GM21619 (cell line): ENCODE data around the gene SSBP2.
"Not testable (repeated sequence)": the region's sequence is repeated elsewhere in the genome, so short reads cannot be mapped to it uniquely, and the experiment has no call there.

Experiments used
- ATAC-seq: cut with Tn5 transposase; IDR thresholded peaks from one replicate; pipeline ENCODE4 v1.9.1; 2021; ENCODE audit not compliant: unreplicated experiment

Gene SSBP2

DNA sequence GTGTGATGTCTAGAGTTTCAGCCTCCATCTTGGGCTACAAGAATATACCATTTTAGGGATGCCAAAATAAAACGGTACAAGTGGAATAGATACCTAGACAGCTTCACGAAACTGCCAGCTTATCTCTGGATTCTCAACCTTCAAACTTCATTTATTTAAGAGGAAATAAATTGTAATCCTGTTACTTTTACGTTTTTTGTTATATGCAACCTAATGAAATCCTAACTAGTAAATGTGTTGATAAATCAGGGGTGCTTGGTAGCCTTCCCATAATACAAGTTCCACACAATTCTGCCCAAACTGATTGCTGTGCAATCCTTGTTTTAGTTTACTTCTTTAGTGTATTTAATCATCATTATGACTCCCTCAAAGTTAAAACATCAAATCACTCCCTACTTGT is 75.5 kb downstream of the SSBP2 start:
- ATAC-seq: no peak

DNA sequence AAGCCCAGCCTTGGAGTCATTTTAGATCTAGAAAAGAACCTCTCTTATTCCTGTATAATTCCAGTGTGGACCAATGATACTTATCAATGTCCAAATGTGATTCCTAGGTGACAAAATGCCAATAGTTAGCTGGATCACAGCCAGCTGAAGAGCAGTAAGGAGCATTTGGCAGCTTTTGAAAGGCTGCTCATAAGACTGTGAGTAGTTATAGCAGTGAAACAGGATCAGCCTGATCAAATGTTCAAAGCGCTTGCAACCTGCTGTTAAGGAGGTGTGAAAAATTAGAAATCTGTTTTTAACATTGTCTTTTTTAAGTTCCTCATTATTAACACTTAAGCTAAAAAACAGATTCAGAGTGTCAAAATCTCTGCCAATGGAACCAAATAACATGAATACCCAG is 85.1 kb downstream of the SSBP2 start:
- ATAC-seq: no peak

DNA sequence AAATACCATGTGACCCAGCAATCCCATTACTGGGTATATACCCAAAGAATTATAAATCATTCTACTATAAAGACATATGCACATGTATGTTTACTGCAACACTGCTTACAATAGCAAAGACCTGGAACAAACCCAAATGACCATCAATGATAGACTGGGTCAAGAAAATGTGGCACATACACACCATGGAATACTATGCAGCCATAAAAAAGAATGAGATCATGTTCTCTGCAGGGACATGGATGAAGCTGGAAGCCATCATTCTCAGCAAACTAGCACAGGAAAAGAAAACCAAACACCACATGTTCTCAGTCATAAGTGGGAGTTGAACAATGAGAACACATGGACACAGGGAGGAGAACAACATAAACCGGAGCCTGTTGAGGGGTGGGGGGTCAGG is 90.3 kb downstream of the SSBP2 start:
- not testable (repeated sequence) for ATAC-seq

DNA sequence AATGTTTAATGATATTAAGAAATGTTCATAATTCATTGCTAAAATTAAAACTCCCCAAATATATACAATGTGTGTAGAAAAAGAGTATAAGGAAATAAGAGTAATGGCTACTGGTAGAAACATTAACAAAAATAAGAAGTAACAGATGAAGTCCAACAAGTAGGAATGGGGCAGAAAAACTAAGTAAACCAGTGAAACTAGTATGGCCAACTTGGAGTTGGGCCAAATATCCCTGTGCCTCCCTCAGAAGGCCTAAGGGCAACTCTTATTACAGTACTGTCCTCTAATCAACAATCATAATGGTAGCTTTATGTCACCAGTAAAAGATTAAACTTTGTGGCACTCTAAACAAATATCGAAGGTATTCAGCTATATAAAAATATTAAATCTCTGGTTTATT is 93.5 kb downstream of the SSBP2 start:
- ATAC-seq: no peak

DNA sequence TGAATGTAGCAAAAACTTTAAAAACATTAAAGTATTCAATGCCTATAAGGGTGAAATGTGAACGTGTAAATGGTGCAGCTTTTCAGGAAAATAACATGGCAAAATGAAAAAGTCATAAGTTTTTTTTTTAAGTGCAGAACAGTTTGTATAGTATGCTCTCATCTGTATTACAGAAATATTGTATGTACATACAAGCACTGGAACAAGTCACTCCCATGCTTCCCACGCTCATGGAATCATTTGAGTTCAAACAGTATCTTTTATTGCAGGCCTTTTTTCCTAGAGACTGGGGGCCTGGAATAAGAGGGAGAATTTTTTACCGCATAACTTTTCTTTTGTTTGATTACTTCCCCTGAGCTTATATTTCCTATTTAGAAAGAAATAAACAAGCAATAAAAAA is 94.1 kb downstream of the SSBP2 start:
- no peak for ATAC-seq

DNA sequence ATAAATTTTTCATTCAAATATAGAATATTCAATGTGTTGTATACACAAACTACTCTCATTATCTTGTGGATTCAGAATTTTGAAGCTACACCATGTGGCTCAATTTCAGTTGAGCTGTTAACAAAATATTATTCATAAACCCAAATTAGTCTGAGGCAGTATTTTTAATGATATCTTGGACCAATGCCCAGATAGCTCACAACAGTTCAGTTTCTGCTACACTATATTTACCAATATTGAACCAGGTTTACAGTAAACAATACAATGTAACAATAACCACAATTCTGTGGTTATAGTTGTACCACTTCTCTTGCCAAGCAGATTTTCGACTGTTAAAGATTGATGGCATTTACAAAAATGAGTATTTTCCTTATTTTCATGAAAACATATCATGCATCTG is 99.9 kb downstream of the SSBP2 start:
- no peak for ATAC-seq

DNA sequence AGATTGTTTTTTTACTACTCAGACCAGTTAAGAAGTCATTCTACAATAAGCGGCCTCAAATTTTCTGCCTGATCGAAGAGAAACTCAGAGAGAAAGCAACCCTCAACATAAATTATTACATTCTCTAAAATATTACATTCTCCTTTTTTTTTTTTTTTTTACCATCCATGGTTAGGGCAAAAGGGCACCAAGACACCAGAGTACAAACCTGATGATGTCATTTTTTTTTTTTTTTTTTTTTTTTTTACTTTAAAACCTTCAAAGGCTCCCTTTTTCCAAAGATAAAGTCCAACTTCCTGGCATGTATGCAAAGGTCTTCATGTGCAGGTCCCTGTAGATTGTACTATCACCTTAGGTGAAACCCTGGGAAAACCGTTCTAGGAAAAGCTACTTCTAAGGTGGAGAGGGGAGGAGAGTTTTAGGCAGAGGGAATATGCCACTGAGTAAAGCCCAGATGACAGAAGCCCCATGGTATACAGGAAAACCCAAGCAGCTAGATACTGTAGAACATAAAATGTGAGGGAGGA is 104.4 kb downstream of the SSBP2 start:
- ATAC-seq: no peak

DNA sequence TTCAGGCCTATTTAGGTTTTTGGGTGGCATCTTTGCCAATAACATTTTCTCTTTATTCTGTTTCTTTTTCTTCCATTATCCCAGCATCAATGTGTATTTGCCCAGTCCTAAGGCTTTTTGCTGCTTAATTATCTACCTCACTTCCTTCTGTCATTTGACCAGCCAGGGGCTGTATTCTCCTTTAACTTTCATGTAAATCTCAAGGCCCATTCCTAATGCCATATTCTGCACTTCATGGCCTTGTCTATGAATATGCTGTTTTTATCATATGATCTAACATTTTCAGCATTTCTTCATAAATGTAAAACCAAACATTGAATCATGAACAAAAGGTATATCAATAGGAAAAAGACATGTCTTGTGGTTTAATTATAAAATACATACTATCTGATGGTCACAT is 108.7 kb downstream of the SSBP2 start:
- ATAC-seq: no peak

DNA sequence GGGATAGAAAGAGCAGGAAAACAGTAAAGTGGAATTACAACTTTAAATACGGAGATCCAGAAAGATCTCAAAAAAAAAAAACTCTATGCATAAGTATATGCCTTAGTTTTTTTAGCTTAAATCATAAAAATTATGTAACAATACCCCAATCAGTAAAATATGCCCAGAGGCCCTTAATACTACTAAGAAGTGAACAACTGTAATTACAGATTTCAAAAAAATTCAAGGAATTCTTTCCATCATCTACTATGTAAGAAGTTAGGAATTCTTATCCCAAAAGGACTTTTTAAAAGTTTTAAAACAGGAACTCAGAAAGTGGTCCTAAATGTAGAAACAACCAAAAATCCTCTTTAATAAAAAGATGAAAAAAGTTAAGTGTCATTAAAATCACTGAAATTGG is 111.3 kb downstream of the SSBP2 start:
- no peak for ATAC-seq

DNA sequence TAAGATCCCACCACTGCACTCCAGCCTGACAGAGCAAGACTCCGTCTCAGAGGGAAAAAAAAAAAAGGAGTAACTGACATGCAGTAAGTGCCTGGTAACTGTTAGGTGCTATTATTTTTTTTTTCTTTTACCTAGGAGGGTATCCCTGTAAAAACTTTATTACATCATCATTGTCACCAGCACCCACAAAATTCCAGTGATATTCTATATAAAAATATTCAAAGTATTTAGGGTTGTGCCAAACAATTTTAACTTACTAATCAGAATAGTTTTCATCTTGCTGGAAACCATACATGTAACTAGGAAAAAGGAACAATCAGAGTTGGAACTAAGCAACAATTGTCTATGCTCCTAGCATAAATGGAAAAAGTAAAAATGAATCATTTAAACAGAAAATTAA is 112.4 kb downstream of the SSBP2 start:
- no peak for ATAC-seq

DNA sequence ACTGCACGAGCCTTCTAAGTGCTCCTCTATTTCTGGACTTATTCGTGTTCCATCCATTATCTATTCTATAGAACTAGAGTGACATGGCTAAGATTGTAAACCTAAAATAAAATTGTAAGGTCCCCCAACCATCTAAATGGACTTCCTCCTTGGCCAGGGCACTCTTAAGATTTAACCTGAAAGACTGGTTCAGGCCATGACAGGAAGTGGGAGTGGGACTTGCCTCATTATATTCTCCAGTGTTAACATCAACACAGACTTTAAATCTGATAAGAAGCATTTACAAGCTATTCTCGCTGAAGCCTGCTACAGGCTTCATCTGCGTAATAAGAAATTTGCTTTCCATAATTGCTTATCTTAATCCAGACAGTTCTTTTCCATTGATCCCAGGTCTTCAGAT is 117.0 kb downstream of the SSBP2 start:
- ATAC-seq: no peak

DNA sequence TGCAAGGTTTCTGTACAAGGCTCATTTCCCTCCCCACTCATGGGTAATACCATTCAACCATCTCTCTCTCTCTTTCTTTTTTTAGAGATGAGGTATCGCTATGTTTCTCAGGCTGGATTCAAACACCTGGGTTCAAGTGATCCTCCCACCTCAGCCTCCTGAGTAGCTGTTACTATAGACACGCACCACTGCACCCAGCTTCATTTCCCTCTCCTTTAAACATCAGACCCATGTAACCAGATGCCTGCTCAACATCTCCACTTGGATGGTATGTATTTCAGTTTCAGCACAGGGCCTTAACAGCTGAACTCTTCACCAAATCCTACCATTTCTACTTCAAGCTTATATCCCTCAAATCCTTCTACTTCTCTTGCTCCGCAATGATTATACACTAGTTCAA is 117.4 kb downstream of the SSBP2 start:
- ATAC-seq: no peak

DNA sequence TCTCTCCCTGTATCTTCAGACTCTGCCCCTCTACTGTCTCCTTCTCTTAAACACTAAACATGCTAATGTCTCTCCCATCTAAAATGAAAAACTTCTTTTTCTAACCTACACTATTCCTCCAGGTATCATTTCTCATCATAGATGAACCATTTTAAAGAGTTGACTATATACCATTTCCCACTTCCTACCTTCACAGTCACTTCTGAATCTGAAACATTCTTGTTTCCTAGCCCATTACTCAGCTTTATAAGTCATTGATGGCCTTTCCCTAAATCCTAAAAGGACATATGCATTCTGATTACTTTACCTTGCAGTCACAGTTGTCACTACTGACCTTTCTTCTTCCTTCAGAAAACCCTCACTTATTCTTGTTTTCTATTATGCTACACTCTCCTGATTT is 118.2 kb downstream of the SSBP2 start:
- no peak for ATAC-seq

DNA sequence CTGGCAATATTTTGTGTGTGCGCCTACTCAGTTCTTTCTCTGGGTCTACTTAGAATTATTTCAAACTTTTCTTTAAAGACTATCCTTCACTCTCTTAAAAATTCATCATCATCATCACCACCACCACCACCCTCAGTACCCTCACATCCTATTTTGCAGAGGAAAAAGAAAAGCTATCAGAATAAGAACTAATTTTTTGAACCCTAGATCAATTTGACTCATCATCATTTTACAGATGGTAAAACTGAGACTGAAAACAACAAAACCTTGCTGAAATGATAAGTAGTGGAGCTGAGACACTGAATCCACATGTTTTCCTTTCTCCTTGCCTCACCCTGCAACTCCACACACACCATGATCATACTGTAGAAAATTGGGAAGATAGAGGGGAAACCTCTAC is 119.3 kb downstream of the SSBP2 start:
- ATAC-seq: no peak

DNA sequence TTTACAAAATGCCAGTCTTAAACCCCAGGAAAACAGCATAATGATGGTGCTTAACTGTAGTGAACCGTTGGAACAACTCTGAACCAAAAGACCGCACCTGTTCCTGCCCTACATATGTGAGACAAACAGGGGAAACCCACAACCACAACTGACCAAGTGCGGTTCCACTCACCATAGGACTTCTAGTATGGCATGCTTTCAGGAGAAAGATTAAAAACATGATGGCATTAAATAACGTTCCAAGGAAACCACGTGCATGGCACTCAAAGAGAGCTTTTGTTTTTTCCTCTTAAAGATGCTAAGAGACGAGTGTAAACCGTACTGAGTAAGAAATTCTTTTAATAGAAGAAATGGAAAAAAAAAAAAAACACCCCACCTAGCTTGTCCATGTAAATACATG is 119.8 kb downstream of the SSBP2 start:
- ATAC-seq: peak; percentile 76

DNA sequence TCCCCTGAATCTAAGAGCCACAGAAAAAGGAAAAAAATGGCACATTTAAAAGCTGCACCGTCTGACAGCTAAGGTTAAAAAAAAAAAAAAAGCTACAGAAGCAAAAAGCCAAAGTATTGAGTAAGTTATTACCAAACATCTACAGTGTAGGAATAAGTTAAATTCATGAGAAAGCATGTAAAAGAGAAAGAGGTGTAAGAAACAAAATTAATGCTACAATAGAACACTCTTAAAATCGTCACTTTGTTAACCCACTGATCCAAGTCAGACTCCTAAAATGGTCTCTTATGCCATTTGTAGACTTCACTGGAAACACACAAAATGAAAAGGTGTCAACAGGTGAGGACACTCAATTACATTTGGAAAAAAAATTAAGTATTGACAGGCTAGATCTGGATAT is 120.2 kb downstream of the SSBP2 start:
- no peak for ATAC-seq

DNA sequence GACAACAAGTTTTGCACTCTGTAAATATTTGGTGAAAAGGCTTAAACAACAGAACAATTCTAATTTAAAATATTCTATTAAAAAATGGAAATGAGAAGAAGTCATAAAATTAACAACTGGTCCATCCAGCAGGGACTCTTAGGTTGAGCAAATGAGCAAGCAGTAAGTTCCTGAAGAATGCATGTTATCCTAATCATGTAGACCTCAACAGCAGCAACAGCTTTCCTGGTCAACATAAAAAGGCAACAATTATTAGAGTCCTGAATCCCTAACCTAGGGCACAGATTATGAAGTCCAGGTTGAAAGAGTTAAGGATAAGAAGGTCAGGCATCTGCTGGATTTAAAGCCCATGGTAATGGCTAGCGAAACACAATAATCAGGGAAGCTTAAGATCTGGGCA is 120.9 kb downstream of the SSBP2 start:
- ATAC-seq: no peak

DNA sequence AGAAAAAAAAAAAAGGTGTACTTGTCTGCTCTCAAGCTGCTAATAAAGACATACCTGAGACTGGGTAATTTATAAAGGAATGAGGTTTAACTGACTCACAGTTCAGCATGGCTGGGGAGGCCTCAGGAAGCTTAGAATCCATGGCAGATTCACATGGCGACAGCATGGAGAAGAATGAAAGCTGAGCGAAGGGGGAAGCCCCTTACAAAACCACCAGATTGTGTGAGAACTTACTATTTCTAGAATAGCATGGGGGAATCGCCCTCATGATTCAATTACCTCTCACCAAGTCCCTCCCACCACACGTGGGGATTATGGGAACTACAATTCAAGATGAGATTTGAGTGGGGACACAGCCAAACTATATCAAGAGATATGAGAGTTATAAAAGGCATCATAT is 122.8 kb downstream of the SSBP2 start:
- ATAC-seq: not testable (repeated sequence)

DNA sequence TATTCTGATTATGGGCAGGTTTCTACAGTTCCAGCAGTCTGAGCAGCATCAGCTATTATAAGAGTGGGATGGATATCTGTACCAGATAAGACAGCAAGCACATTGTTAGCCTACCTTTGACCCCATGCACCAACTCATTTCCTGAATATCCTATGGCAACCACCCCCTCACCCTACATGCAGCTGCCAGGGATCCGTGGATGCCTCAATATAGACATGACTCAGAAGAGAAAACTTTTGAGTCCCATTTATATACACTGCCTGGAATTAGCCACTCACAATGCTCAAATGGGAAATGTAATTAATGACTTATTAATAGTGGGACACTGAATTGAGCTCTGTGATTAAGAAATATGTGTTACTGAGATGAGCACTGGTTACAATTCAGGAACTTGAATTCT is 124.4 kb downstream of the SSBP2 start:
- ATAC-seq: no peak

DNA sequence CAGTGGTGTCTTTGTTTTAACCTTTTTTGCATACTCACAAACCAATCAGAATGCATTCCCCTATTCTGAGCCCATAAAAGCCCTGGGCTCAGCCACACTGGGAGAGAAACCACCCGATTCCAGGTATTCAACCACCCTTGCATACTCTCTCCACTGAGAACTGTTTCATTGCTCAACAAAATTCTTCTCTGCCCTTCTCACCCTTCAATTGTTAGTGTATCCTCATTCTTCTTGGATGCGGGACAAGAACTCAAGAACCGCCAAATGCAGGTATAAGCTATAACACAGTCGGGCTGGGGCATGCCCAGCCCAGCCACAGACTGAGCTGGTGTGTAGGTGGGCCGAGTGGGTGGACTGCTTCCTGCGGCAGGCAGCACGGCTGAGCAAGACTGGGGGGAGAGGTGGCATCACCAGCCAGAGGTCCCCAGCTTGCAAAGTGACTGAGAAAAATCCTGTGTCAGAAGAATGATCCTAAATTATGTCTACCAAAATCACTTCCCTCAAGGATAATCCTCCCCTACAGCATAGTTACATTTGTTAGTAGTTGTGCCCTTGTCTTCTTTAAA is 141.0 kb downstream of the SSBP2 start:
- no peak for ATAC-seq

DNA sequence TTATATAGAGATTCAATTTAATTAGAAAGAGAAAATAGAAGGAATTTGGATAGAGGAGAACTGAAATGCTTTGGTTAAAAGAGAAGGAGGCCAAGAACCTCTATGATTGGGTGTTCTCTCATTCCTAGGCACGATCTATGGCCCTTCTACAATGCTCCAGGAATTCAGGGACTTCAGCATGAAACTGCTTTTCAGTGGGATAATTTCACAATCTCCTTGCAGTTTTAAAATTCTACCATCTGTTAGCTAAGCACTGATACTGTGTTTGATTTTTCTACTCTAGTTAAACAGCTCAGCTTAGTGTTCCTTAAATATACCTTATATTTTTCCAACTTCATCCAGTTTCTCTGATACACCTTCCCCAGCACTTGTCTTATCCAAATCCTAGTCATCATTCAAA is 141.9 kb downstream of the SSBP2 start:
- no peak for ATAC-seq

DNA sequence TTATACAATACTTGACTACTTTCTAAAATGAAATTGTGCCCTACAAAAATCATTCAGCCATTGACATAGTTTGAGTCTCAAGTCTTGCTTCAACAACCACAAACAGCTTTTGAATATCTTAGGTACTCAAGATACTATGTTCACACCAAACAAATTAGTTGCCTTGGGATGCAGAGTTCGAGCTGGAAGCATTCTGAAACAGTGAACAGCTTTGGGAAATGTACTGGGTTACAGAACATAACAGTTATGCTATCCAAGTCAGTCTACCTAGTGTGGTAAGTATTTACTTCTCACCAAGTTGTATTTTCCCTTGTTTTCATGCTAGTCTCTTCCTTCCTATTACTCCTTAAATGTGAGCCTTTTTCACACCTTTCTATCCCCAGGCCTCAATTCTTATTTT is 143.2 kb downstream of the SSBP2 start:
- ATAC-seq: no peak

DNA sequence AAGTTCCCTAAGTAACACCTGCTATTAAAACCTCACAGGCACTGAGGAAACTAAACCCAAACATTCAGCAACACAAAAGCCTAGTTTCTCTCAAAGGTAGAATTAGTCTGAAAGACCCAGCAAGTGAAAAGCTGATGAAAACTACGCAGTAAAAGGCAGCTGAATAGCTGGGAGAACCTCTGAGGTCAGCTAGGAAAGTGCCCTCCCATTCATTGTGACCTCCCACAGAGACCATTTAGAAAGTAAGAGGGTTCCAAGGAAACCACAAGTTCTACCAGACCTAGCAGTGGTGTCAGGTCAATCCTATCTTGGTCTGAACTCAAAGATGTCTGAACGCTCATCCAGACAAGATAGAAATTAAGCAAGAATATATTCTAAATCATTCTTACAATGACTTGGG is 144.7 kb downstream of the SSBP2 start:
- no peak for ATAC-seq

DNA sequence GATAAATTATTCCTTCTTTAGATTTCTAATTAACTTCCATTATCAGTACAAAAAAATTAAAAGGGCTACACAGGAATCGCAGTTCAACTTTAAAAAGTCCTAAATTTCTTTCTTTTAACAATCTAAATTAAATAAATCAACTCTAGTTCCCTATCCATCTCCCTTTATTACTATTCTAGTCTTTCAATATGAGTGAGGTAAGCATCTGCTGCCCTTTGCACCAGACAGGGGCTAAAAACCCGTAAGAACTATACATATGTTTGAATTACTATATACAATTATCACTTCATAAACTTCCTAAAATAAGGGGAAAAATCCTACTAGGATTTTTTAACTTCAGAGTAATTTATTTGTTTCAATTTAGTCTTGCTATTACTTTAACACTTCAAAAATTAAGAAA is 145.6 kb downstream of the SSBP2 start:
- ATAC-seq: no peak
